Glomerular visceral epithelial cell (primary cell): ENCODE results near the gene SMARCA4.
"Not testable (repeated sequence)": the region's sequence is repeated elsewhere in the genome, so short reads cannot be mapped to it uniquely, and the experiment has no call there.

Experiments used
- DNase-seq: peaks from one replicate; pipeline ENCODE4 v3.0.0-alpha.2; 2016; ENCODE audit errors: extremely low spot score

The SMARCA4 gene

GRCh38 chr19:10976131-10976892 lies 15.5 kb downstream of the SMARCA4 start:
- no peak for DNase-seq

- no peak for DNase-seq
These were observed 16.9 kb downstream of the SMARCA4 start for GRCh38 chr19:10977742-10978092.

- DNase-seq = no peak
These were observed 19.1 kb downstream of the SMARCA4 start for GRCh38 chr19:10979951-10980381.

- peak; percentile 40 for DNase-seq
These were observed 20.5 kb downstream of the SMARCA4 start for GRCh38 chr19:10981252-10981895.

- no peak for DNase-seq
These were observed 22.2 kb downstream of the SMARCA4 start for GRCh38 chr19:10983026-10983425.

- no peak for DNase-seq
These were observed 23.4 kb downstream of the SMARCA4 start for GRCh38 chr19:10984166-10984735.

GRCh38 chr19:10985502-10985901 lies 24.7 kb downstream of the SMARCA4 start:
- DNase-seq = no peak

GRCh38 chr19:10986301-10987127 lies 25.7 kb downstream of the SMARCA4 start:
- no peak for DNase-seq

GRCh38 chr19:10987571-10988297 lies 26.9 kb downstream of the SMARCA4 start:
- no peak for DNase-seq

GRCh38 chr19:10988380-10988779 lies 27.6 kb downstream of the SMARCA4 start:
- no peak for DNase-seq

GRCh38 chr19:10988921-10989320 lies 28.1 kb downstream of the SMARCA4 start:
- DNase-seq = no peak

- no peak for DNase-seq
These were observed 30.2 kb downstream of the SMARCA4 start for GRCh38 chr19:10991076-10991475.

- no peak for DNase-seq
These were observed 30.8 kb downstream of the SMARCA4 start for GRCh38 chr19:10991521-10992081.

- DNase-seq = not testable (repeated sequence)
These were observed 31.3 kb downstream of the SMARCA4 start for GRCh38 chr19:10992174-10992573.

- DNase-seq = no peak
These were observed 35.2 kb downstream of the SMARCA4 start for GRCh38 chr19:10995926-10996600.

- DNase-seq = peak; percentile 22
These were observed 37.3 kb downstream of the SMARCA4 start for GRCh38 chr19:10998045-10998533.

- DNase-seq = no peak
These were observed 37.8 kb downstream of the SMARCA4 start for GRCh38 chr19:10998666-10999065.

GRCh38 chr19:11005521-11005920 lies 44.7 kb downstream of the SMARCA4 start:
- no peak for DNase-seq

- no peak for DNase-seq
These were observed 46.6 kb downstream of the SMARCA4 start for GRCh38 chr19:11007385-11007784.

GRCh38 chr19:11007962-11008532 lies 47.2 kb downstream of the SMARCA4 start:
- no peak for DNase-seq
